GM12873 (cell line): ENCODE measurements around the gene GSTCD.

Source experiments
- CTCF ChIP-seq: IDR thresholded peaks from 2 replicates; pipeline ENCODE4 v1.5.1; 2012; ENCODE audit warnings: low read depth, mild to moderate bottlenecking, moderate library complexity, low read length, control low read depth; ENCODE audit not compliant: insufficient read depth; ENCODE audit errors: missing control alignments

The GSTCD gene

DNA sequence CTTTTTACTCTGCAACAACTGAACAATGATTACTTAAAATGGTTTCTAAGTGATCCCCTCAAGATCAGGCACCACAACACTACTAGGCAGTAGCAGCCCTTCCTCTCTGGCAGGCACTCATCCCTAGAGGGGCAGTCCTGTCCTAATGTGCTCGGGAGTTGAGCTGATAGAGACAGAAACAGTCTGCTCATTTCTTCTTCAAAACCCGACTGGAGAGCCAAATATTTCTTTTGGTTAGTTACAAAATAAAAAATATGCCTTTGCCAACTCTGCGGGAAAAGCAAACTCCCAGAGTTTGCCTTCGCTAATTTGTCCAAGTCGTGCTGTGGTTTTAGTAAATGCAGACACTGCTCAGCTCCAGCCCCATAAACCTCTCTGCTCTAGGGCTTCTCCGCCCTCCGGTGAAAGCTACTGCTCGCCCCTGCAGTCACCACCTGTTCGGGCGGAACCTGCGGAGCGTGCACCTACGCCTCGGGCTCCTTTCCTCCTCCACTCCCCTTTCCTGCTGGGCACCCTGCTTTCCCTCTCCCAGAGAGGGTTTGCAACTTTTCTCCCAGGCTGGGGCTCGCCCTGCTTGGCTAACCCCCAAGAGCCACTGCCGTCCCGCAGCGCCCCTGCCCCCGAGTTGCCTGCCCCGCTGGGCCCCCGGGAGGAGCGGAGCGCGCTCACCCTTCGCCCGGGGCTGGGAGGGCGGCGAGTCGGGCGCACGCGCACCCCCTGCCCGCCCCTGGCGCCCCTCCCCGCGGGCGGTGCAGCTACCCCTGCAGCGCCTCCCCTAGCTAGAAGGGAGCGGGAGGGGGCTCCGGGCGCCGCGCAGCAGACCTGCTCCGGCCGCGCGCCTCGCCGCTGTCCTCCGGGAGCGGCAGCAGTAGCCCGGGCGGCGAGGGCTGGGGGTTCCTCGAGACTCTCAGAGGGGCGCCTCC, 186.3 kb downstream of the GSTCD start, which contains the start of gene NPNT:
NPNT (plus strand) TSS at position 812 of the 923 bp plus-strand sequence. CDS start 182 bp downstream, outside the sequence.
- no peak for TF ChIP-seq CTCF

DNA sequence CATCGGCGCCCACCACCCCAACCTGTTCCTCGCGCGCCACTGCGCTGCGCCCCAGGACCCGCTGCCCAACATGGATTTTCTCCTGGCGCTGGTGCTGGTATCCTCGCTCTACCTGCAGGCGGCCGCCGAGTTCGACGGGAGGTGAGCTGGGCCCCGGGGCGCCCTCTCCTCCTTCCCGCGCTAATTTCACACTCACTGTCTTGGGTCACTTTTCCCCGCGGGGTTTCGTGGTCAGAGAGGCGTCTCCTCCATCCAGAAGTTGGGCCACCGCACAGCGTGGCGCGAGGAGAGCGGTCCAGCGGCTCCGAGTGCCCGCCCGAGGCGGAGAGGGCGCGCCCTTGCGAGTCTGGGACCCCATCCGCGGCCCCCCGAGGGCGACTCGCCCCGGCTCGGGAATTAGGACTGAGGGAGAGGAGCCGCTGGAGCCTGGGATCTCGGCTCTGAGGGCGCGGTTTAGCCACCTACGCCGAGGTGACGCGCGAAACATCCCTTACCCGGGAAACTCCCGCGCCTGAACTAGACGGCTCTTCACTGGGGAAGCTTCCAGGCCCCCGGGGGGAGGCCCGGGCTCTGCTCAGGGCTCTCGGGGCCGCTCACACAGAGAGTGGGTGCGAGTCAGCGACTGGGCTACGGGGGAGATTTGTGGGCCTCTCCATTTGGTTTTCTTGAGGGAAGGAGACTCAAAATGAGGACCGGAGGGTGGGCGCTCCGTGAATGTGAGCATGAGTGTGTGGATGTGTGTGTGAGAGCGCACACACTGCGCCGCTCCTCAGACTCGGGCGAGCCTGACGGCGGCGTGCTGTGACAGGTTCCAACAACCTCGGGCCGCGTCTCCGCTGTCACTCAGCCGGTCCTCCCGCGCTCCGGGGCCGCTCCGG, 187.2 kb downstream of the GSTCD start:
- TF ChIP-seq CTCF, result no peak

- no peak for TF ChIP-seq CTCF
Observed at GRCh38 chr4:105896461-105896942, 187.9 kb downstream of the GSTCD start.
